B cell (primary cell): ENCODE measurements around the gene AUTS2. TPM values are rescaled to one million over a fixed set of nuclear protein-coding genes. Genes with fewer than 3 reads are reported as not detected.

Experiments
- ATAC-seq: fragments of 200-7000 bp; cut with Tn5 transposase; one replicate; pipeline ENCODE4 v1.10.0; 2021; ENCODE audit warnings: low read depth, mild to moderate bottlenecking, moderate number of reproducible peaks, moderate library complexity
- CTCF ChIA-PET: fragments of 350-600 bp; sonication (Branson Sonifier 250); formaldehyde crosslinking; loops from one replicate; lab custom pipeline; 2021; ENCODE audit warnings: antibody characterized with exemption, inconsistent platforms; lab: Charles Lee
- POLR2A ChIA-PET: fragments of 350-600 bp; sonication (Branson Sonifier 250); formaldehyde crosslinking; loops from one replicate; lab custom pipeline; 2021; ENCODE audit warnings: antibody characterized with exemption; lab: Charles Lee
- DNase-seq: peaks from one replicate; pipeline ENCODE4 v3.0.0; 2013
- H2AFZ ChIP-seq: 2 replicates; pipeline ENCODE4 v1.6.1; 2012; ENCODE audit warnings: mild to moderate bottlenecking, low read depth, low read length; ENCODE audit not compliant: insufficient read depth, poor library complexity, severe bottlenecking
- H3K27ac ChIP-seq, 2 donors: 1 replicate in 1 of 2; 2 replicates in 1 of 2; pipeline ENCODE4 v1.5.1; 2012 to 2013; ENCODE audit warnings: low read length in 2 of 2, mild to moderate bottlenecking in 2 of 2, moderate library complexity in 1 of 2
- H3K27me3 ChIP-seq, 4 experiments: fragments of 200-600 bp in 1 of 4; sonication (generic) in 1 of 4; replicated peaks in 1 of 4; 1 replicate in 2 of 4; 2 replicates in 2 of 4; pipeline versions ENCODE4 v1.6.1 to v1.7.0; 2013 to 2016; ENCODE audit warnings: low read length in 3 of 4, mild to moderate bottlenecking in 2 of 4, mixed read lengths in 1 of 4, moderate library complexity in 1 of 4; ENCODE audit not compliant: insufficient read depth in 4 of 4, control insufficient read depth in 3 of 4; ENCODE audit errors: control extremely low read depth in 1 of 4
- H3K36me3 ChIP-seq, 2 experiments: replicated peaks in 1 of 2; 1 replicate in 1 of 2; 2 replicates in 1 of 2; pipeline versions ENCODE4 v1.6.1 to v1.7.1; 2013; ENCODE audit warnings: low read length in 1 of 2; ENCODE audit not compliant: insufficient read depth in 2 of 2, control insufficient read depth in 1 of 2; ENCODE audit errors: control extremely low read depth in 1 of 2, extremely low read depth in 1 of 2
- H3K4me1 ChIP-seq, 2 donors: fragments of 200-600 bp in 1 of 2; sonication (generic) in 1 of 2; 1 replicate in 1 of 2; 2 replicates in 1 of 2; pipeline versions ENCODE4 v1.5.1 to v1.6.1; 2013 to 2017; ENCODE audit warnings: low read length in 2 of 2; ENCODE audit not compliant: control insufficient read depth in 2 of 2, insufficient read depth in 2 of 2
- H3K4me2 ChIP-seq: replicated peaks from 2 replicates; pipeline ENCODE3; 2012; ENCODE audit warnings: mild to moderate bottlenecking, low read depth, low read length; ENCODE audit not compliant: poor library complexity, severe bottlenecking
- H3K4me3 ChIP-seq, 5 experiments: fragments of 200-600 bp in 1 of 5; sonication (generic) in 1 of 5; 1 replicate in 3 of 5; 2 replicates in 2 of 5; pipeline versions ENCODE4 v1.5.1 to v1.7.0; 2011 to 2016; ENCODE audit warnings: low read length in 4 of 5, mild to moderate bottlenecking in 4 of 5, low read depth in 2 of 5, control low read depth in 1 of 5, moderate library complexity in 1 of 5; ENCODE audit not compliant: insufficient read depth in 1 of 5; ENCODE audit errors: control extremely low read depth in 1 of 5, extremely low read depth in 1 of 5
- H3K79me2 ChIP-seq: fragments of 200-600 bp; sonication (generic); one replicate; pipeline ENCODE4 v1.6.0; 2016; ENCODE audit warnings: low read length; ENCODE audit not compliant: control insufficient read depth, insufficient read depth
- H3K9ac ChIP-seq: fragments of 200-600 bp; sonication (generic); 2 replicates; pipeline ENCODE4 v1.6.1; 2017; ENCODE audit warnings: mild to moderate bottlenecking, low read length, moderate library complexity
- H3K9me3 ChIP-seq, 3 donors: one replicate each; pipeline versions ENCODE4 v1.6.1 to v1.7.1; 2013; ENCODE audit warnings: low read length in 2 of 3; ENCODE audit not compliant: control insufficient read depth in 2 of 3, insufficient read depth in 1 of 3; ENCODE audit errors: control extremely low read depth in 1 of 3
- H4K20me1 ChIP-seq: 2 replicates; pipeline ENCODE4 v1.6.0; 2012; ENCODE audit warnings: mild to moderate bottlenecking, low read length; ENCODE audit not compliant: insufficient read depth, control insufficient read depth, poor library complexity, severe bottlenecking
- H3K27ac Mint-ChIP-seq: one replicate; pipeline ENCODE4 v1.8.0; 2021; ENCODE audit warnings: mixed read lengths
- H3K27me3 Mint-ChIP-seq: one replicate; pipeline ENCODE4 v1.8.0; 2021; ENCODE audit warnings: mixed read lengths
- H3K4me1 Mint-ChIP-seq: one replicate; pipeline ENCODE4 v1.8.0; 2021; ENCODE audit warnings: mixed read lengths
- H3K4me3 Mint-ChIP-seq: one replicate; pipeline ENCODE4 v1.8.0; 2021; ENCODE audit warnings: mixed read lengths
- H3K9me3 Mint-ChIP-seq: one replicate; pipeline ENCODE4 v1.8.0; 2022; ENCODE audit warnings: mixed read lengths; ENCODE audit not compliant: insufficient read depth
- CTCF ChIP-seq: fragments of 200-600 bp; IDR thresholded peaks from one replicate; pipeline ENCODE4 v1.8.0; 2022; ENCODE audit warnings: antibody characterized with exemption, mild to moderate bottlenecking
- EZH2 ChIP-seq: IDR thresholded peaks from 2 replicates; pipeline ENCODE4 v1.6.1; 2012; ENCODE audit warnings: borderline replicate concordance, low read depth, mild to moderate bottlenecking, moderate library complexity, low read length; ENCODE audit not compliant: insufficient read depth, poor library complexity, severe bottlenecking
- WGBS: methylation state at CpG from one replicate; pipeline ENCODE4 v1.1.5; 2013; ENCODE audit warnings: missing lambda C conversion rate; ENCODE audit not compliant: insufficient coverage; 5-methylcytosine and 5-hydroxymethylcytosine counted together
- intact Hi-C: fragments of 100-400 bp; cut with micrococcal nuclease; formaldehyde crosslinking; loops from one replicate; pipeline ENCODE4 v1.10.0; 2022
- polyA plus RNA-seq: library from polyadenylated mRNA; depleted of rRNA; stranded (reverse); fragments of >200 nt; gene quantifications from 2 replicates; pipeline ENCODE4 v1.2.3, GENCODE V29; 2012
- total RNA-seq, 2 donors: library from RNA; stranded (reverse); fragments of 120-200 nt in 1 of 2; gene quantifications; 1 replicate in 1 of 2; 2 replicates in 1 of 2; pipeline versions ENCODE4 v1.2.3 to v1.2.4, GENCODE V29; 2013 to 2022

The AUTS2 gene
- total and polyA plus RNA-seq, 2 donors (not counting 1 experiment from before 2014, with no cell fraction given) = 22.3 to 35.0 TPM

DNA sequence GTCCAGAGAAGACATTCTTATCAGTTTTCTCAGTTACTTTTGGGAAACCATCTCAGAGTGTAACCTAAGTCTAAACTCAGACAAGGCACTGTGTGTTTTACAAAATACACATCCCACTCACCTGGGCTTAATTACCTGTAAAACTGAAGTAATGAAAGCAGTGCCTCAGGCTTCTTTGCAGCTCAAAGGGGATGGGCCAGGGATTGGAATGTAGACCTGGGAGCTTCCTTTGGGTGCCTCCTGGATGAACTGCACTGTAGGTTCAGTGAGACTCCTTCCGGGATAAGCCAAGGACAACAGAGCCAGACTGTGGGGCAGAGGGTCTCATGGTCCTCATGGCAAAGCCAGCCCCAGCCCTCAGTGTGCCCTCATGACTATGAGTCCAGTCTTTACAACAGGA, 861.3 kb downstream of the AUTS2 start:
- ATAC-seq = no peak
- CTCF ChIA-PET = interaction anchor here (0.7 kb wide), 1 partner anchor 169 kb away, joined by 3 read pairs; no protein-coding TSS in a partner anchor
- H3K9me3 Mint-ChIP-seq = no peaks in the 10 kb centered on the region
- Histone ChIP-seq H3K79me2 (no peaks in the 10 kb centered on the region), H3K27me3 (no peaks in the 10 kb centered on the region), H3K9me3 (no peaks in the 10 kb centered on the region), H3K4me1 (peaks cover 39 to 43% of the 10 kb centered on the region in 2 donors), H2AFZ (no peak overlapping the region), H3K36me3 (no peaks in the 10 kb centered on the region), H3K27ac (no peak overlapping the region), H3K4me3 (no peak overlapping the region), H4K20me1 (no peaks in the 10 kb centered on the region), H3K9ac (no peak overlapping the region), H3K4me2 (no peak overlapping the region)
- H3K4me3 Mint-ChIP-seq = no peak overlapping the region
- no peak for DNase-seq
- WGBS = 100% methylated on average over 1 of the region's 1 CpG
- no peak overlapping the region for H3K27ac Mint-ChIP-seq
- intact Hi-C loops = no loop called here
- POLR2A ChIA-PET = no interaction called here
- H3K4me1 Mint-ChIP-seq = peaks cover 46% of the 10 kb centered on the region
- no peak for TF ChIP-seq CTCF
- no peak for TF ChIP-seq EZH2
- no peaks in the 10 kb centered on the region for H3K27me3 Mint-ChIP-seq

DNA sequence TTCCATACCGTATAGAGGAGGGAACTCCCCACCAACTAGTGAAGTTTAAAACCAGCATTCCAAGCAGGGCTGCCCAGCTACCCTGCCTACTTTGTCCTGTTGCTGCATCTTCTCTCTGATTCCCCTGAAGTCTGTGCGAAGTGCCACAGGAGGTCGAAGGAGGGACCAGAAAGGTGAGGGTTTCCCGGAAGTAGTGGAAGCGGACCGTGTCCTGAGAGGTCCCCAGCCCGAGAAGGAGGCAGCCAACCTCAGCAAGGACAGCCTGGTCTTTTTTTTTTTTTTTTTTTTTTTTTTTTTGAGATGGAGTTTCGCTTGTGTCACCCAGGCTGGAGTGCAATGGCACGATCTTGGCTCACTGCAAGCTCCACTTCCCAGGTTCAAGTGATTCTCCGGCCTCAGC, 861.8 kb downstream of the AUTS2 start:
- Mint-ChIP-seq H3K4me3 (no peak overlapping the region), H3K27me3 (no peaks in the 10 kb centered on the region), H3K27ac (no peak overlapping the region), H3K9me3 (no peaks in the 10 kb centered on the region), H3K4me1 (peaks cover 41% of the 10 kb centered on the region)
- Histone ChIP-seq H3K4me3 (no peak overlapping the region), H2AFZ (no peak overlapping the region), H3K27ac (no peak overlapping the region), H3K4me1 (peaks cover 34 to 38% of the 10 kb centered on the region in 2 donors), H3K9ac (no peak overlapping the region), H3K36me3 (no peaks in the 10 kb centered on the region), H3K27me3 (no peaks in the 10 kb centered on the region), H4K20me1 (no peaks in the 10 kb centered on the region), H3K9me3 (no peaks in the 10 kb centered on the region), H3K79me2 (no peaks in the 10 kb centered on the region), H3K4me2 (no peak overlapping the region)
- no peak for DNase-seq
- intact Hi-C loops = no loop called here
- ATAC-seq = no peak
- WGBS = 100% methylated on average over 3 of the region's 10 CpGs
- TF ChIP-seq CTCF = no peak
- ChIA-PET CTCF (interaction anchor here (0.7 kb wide), 1 partner anchor 169 kb away, joined by 3 read pairs; no protein-coding TSS in a partner anchor), POLR2A (no interaction called here)
